H1 (cell line): ENCODE data around the gene STX11. TPM values are rescaled to one million over a fixed set of nuclear protein-coding genes. Genes with fewer than 3 reads are reported as not detected.

Experiments used
- GABPA ChIP-seq: IDR thresholded peaks from 2 replicates; pipeline ENCODE4 v1.6.1; 2011; ENCODE audit warnings: mild to moderate bottlenecking, low read length, moderate library complexity, borderline replicate concordance; ENCODE audit not compliant: insufficient read depth
- NANOG ChIP-seq: IDR thresholded peaks from 2 replicates; pipeline ENCODE4 v1.6.1; 2011; ENCODE audit warnings: low read length, low read depth, mild to moderate bottlenecking, inconsistent platforms; ENCODE audit not compliant: insufficient read depth, poor library complexity, severe bottlenecking
- polyA plus RNA-seq, 7 experiments: library from polyadenylated mRNA; depleted of rRNA in 3 of 7; stranded (reverse) in 5 of 7; unstranded in 2 of 7; fragments of >200 nt in 5 of 7; fragments of 200-250 nt in 2 of 7; gene quantifications; 1 replicate in 5 of 7; 2 replicates in 1 of 7; 4 replicates in 1 of 7; pipeline versions ENCODE4 v1.2.1 to v1.2.3, GENCODE V29; 2011 to 2013; ENCODE audit warnings: missing spikeins in 2 of 7, mixed read lengths in 2 of 7
- total RNA-seq: library from RNA; stranded (reverse); fragmentation: NEBNext Ultra II Directional; extraction: Animal tissue kit (Norgen Biotek cat#: 25700); gene quantifications from 2 replicates; pipeline ENCODE4 v1.2.1, GENCODE V29; 2021

Gene STX11
- total and polyA plus RNA-seq, 2 of the 8 experiments (the other 6 are each of a cell fraction or from before 2014, with no cell fraction given), result 0.15 to 0.34 TPM

DNA sequence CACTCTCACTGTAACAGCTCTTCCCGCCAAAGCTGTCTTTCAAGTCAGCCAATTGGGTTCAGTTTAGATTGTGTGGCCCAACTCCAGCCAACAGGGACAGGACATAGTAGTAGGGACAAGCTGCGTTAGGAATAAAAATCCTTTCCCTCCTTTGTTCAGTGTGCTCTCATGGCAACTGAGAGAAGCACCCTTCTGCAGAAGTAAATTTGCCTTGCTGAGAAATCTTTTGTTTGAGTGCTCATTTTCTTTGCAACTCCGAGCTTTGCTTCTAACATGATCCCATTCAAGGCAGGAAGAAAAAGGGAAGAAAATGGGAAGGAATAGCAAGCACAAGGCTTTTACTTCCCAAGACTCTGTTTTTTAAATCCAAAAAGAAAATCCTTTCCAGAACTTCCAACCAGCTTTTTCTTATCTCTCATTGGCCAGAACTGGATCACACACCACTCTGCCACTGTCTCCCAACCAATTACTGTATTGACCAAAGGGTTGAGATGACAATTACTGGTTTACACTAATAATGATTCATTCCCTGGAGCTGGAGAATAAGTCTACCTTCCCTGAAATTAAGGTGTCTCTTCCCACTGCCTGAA, 52.7 kb downstream of the STX11 start (continued):
- TF ChIP-seq NANOG, result no peak
- TF ChIP-seq GABPA, result no peak
